GDM1 (cell line): ENCODE measurements around the gene FOXO4.

Experiments
- DNase-seq: peaks from one replicate; lab custom pipeline; 2025; lab: John Stamatoyannopoulos, UW

FOXO4 gene

GRCh38 chrX:71099736-71100135 lies 4.1 kb downstream of the FOXO4 start:
- DNase-seq, result no peak

DNA sequence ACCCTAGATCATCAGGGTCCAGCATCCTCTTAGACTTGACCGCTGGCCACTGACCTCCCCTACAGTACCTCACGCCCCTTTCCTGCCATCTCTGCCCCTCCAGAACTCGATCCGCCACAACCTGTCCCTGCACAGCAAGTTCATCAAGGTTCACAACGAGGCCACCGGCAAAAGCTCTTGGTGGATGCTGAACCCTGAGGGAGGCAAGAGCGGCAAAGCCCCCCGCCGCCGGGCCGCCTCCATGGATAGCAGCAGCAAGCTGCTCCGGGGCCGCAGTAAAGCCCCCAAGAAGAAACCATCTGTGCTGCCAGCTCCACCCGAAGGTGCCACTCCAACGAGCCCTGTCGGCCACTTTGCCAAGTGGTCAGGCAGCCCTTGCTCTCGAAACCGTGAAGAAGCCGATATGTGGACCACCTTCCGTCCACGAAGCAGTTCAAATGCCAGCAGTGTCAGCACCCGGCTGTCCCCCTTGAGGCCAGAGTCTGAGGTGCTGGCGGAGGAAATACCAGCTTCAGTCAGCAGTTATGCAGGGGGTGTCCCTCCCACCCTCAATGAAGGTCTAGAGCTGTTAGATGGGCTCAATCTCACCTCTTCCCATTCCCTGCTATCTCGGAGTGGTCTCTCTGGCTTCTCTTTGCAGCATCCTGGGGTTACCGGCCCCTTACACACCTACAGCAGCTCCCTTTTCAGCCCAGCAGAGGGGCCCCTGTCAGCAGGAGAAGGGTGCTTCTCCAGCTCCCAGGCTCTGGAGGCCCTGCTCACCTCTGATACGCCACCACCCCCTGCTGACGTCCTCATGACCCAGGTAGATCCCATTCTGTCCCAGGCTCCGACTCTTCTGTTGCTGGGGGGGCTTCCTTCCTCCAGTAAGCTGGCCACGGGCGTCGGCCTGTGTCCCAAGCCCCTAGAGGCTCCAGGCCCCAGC lies 5.2 kb downstream of the FOXO4 start:
- DNase-seq, result no peak

DNA sequence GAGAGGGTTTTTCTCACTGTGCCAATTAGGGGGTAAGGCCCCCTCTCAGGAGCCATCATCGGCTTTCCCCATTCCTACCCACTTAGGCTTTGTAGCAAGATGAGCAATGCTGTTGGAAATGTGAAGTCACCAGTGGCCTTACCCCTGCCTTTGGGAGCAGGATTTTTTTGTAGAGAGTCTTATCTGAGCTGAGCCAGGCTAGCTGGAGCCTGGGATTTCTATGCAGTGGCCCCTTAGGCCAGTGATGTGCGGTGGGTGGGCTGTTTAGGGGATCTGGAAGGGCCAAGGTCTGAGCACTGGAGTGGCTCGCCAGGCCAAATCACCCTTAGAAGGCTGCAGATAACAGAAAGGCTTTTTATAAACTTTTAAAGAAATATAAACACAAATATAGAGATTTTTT lies 6.6 kb downstream of the FOXO4 start:
- DNase-seq, result no peak

DNA sequence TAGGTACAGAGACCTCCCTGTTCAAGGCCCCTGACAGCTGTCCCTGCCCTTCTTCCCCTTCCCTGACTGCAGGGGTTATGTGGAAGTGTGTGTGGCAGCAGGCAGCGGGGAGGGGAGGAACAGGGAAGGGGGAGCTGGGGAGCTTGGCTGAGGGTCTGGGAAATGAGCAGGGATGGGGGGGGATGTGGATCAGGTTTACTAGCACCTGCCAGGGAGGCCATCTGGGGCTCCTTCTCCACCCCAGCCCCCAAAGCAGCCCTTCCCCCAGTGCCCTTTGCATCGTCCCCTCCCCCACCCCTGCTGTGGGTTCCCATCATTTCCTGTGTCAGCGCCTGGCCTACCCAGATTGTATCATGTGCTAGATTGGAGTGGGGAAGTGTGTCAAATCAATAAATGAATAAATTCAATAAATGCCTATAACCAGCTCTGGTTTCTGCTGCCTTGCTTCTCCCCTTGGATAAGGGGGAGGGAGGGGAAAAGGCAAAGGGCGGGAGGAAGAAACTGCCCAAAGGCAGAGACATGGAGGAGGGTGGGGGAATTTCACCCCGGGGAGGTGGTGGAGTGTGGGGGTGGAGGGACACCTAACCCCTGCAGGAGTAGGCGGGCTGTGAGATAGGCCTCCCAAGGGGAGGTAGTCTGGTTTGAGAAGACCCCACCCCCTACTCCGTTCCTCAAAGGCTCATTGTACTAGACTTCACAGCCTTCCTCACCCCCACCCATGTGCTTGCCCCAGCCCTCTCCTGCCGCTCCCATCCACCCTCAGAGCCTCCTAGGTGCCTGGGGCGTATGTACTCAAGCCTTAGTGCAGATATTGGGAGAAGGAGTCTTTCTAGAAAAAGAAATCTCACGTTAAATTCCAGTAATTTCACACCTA lies 7.7 kb downstream of the FOXO4 start:
- peak; percentile 85 for DNase-seq

- no peak for DNase-seq
Measured at GRCh38 chrX:71105628-71106027, 10.0 kb downstream of the FOXO4 start.

DNA sequence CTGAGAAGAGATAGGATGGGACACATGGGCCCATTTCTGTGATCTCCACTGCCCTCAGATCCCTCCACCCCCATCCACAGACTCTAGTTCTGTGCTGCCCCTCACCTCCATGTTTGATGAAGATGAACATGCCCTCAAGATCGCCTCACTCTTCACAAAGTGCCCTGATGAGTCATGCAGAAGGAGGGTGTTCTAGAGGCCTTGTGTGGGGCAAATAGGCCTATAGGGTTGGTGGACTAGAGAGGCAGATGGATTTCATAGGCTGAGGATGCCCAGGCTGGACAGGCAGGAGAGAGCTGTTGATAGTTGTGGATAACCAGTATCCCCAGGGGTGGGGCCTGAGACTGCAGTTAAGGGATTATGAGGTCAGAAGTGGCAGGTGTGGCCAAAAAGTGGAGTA lies 10.8 kb downstream of the FOXO4 start, which contains the start of gene CXorf65:
Gene CXorf65 (minus strand): TSS at position 314 of the 400 bp plus-strand sequence. CDS start 184 bp downstream, at position 130.
- no peak for DNase-seq

GRCh38 chrX:71107245-71107644 lies 11.6 kb downstream of the FOXO4 start:
- no peak for DNase-seq

- DNase-seq, result peak; percentile 82
Measured at GRCh38 chrX:71107762-71108360, 12.2 kb downstream of the FOXO4 start.

DNA sequence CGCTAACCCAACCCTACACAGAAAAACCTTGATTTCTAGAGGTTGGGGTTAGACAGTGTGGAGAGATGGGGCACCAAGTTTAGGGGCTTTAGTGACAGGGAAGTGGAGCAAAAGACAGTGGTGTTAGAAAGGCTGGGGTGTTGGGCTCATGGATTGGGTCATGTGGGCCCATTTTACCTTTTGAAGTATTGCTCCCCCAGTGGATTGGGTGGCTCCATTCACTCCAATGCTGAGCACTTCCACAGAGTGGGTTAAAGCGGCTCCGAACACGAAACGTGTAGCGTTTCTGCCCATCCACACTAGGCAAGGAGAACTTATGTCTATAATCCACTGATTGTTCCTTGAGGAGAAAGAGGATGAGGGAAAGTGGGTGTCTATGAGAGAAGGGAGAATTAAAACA lies 13.4 kb downstream of the FOXO4 start:
- no peak for DNase-seq

DNA sequence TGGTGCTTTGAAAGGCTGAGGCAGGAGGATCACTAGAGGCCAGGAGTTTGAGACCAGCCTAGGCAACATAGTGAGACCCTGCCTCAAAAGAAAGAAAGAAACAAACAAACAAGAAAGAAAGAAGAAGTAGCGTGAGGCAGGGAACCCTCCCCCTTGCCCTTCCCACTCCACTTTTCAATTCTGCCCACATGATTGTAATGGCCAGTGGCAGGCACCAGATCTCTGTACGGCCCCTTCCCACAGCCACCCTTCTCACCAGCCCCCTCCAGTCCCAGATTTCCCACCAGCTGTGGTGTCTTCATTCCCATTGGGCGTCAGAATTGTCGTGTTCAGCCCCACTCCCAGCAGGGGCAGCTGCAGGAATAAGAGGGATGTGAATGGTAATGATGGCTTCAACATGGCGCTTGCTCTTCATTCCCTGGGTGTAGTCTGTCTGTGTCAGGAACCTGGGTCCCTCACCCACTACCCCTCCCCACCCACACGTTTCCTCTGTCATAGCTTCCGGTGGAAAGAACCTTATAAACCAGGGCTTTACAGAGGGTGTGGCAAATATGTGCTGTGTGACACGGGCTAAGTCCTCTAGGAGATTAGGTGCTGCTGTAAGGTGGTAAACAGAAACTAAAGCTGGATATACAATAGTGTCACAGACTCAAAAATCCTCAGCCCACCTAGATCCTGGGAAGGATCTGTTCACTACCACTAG lies 15.6 kb downstream of the FOXO4 start, which contains the start of gene IL2RG:
Gene IL2RG (minus strand): TSS at position 437 of the 703 bp plus-strand sequence. CDS start 38 bp downstream, at position 399.
- DNase-seq, result peak; percentile 52

DNA sequence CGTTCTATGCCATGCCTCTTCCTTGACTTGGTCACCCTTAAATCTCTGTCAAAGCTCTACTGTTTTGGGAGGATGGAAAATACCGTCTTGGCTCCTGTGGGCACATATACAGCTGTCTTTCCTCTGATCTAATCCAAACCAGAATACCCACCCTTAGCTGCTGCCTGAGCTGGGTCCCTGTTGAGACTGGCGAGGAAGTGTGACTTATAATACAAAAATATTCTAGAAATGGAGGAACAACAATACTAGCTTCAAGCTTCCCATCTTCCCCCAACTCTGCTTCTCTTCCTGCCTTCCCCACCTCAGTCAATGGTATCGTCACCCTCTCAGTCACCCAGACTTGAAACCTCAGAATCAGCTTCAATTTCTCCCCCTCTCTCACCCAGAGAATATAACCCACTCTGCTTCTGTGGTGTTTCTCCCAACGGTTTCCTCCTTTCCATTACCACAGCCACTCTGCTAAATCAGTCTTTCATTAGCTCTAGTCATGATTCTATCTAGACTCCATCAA lies 16.3 kb downstream of the FOXO4 start:
- DNase-seq, result peak; percentile 51

DNA sequence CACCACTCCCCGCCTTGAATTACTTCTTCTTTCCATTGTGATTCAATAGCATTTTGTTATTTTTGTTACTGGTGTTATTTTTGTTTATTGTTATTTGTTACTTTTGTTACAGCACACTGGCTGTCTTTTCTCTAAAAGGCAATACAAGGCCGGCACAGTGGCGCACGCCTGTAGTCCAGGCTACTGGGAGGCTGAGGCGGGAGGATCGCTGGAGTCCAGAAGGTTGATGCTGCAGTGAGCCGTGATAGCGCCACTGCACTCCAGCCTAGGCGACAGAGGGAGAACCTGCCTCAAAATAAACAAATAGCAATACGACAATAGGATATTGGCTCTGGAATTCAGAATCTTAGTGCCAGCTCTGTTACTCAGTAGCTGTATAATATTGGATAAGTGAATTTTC lies 21.7 kb downstream of the FOXO4 start:
- no peak for DNase-seq

- peak; percentile 76 for DNase-seq
Measured at GRCh38 chrX:71118032-71118984, 22.7 kb downstream of the FOXO4 start, which contains the start of gene MED12. MED12 (plus strand) TSS chrX:71118596; CDS start chrX:71118755, 159 bp downstream.

- DNase-seq, result no peak
Measured at GRCh38 chrX:71118985-71119535, 23.4 kb downstream of the FOXO4 start.

DNA sequence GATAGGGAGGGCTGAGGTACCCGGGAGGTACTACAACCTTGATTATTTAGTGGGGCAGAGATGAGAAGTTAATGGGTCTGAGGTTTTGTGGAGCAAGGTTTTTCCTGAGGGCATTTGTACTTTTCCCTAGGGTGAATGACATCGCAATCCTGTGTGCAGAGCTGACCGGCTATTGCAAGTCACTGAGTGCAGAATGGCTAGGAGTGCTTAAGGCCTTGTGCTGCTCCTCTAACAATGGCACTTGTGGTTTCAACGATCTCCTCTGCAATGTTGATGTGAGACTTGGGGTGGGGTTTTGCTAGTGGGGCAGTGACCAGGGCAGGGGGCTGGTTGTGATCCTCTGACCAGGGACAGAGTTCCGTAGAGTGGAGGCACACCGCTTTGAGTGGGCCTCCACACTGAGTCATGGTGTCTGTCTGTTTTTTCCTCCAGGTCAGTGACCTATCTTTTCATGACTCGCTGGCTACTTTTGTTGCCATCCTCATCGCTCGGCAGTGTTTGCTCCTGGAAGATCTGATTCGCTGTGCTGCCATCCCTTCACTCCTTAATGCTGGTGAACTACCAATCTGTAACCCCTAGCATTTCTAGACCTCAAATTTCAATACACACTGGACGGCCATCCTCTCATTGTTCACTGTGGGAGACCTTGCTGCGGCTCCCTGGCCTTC lies 32.6 kb downstream of the FOXO4 start:
- DNase-seq, result no peak

DNA sequence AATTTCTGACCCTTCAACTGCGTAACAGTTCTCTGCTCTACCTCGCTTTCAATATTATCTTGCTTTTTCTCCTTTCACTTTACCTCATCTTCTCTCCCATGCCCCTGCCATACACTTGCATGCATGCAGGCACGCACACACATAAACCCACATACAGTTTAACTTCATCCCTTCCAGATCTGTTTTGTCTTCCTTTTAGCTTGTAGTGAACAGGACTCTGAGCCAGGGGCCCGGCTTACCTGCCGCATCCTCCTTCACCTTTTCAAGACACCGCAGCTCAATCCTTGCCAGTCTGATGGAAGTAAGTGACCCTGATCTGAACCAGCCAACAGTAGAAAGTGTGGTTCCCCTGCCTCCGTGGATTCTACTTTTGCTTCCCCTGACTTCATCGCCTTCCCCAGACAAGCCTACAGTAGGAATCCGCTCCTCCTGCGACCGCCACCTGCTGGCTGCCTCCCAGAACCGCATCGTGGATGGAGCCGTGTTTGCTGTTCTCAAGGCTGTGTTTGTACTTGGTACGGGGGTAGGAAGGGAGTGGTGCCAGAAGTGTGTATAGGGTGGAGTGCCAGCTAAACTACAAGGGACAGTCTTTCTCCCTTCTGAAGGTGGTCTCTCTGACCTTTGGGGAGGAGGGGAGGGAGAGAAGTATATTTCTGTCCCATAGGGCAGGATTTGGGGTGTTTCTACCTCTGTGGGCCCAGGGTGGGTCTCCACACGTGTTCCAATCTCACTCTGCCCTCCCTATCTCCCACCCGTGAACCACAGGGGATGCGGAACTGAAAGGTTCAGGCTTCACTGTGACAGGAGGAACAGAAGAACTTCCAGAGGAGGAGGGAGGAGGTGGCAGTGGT lies 33.5 kb downstream of the FOXO4 start:
- DNase-seq, result peak; percentile 68

- DNase-seq, result no peak
Measured at GRCh38 chrX:71131510-71131909, 35.9 kb downstream of the FOXO4 start.

GRCh38 chrX:71140440-71140839 lies 44.8 kb downstream of the FOXO4 start:
- no peak for DNase-seq
